ENCODE data around the gene ZNF219. TPM values are rescaled to one million over a fixed set of nuclear protein-coding genes. Genes with fewer than 3 reads are reported as not detected.

The ZNF219 gene
- total and polyA plus RNA-seq, 2 of the 13 experiments (the other 11 are each of a cell fraction or from before 2014, with no cell fraction given) = 34.5 to 36.6 TPM

DNA sequence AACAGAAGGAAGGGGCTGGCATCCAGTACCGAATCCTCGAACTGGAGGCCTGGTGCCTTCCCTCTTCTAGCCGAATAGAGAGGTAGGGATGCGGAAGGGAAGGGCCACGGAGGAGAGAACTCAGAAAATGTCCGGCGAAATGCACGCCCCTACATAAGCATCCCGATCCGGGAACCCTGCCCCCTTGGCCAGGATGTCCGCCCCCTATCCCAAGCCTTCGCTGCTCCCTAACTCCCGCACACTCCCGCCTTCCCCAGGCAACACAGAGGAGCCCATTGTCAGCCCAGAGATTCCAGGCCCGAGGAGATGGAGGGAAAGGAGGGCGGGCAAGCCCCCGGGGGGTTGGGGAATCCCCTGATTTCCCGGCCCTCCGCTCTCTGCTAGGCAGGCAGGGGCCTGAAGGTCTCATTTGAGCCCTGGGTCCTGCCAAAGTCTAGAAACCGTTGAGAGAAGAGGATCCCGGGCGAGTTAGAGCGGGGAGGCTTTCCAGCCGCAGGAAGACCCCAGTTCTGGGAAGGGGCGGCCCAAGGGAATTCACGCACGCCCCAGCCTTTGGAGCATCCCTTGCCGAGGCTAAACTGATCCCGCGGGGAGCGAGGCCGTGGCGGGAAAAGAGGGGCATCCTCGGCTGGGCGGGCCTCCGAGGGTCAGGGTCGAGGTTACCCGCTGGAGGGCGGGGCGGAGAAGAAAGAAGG lies 28.9 kb downstream of the ZNF219 start (continued):
- TF ChIP-seq KLF15 (CRISPR knock-in tag; IDR thresholded peaks at IDR 0.05; ENCODE audit: borderline replicate concordance) (no peak), ZNF724P (CRISPR knock-in tag; IDR thresholded peaks at IDR 0.05; ENCODE audit: borderline replicate concordance) (no peak), ZNF598 (CRISPR knock-in tag; IDR thresholded peaks at IDR 0.05; ENCODE audit: borderline replicate concordance) (peak; percentile 77; the same call in 1 of the 2 replicates), BCLAF1 (IDR thresholded peaks at IDR 0.05) (no peak), HNRNPLL (IDR thresholded peaks at IDR 0.05; ENCODE audit: low read depth, low read length, poor library complexity, severe bottlenecking) (peak; percentile 53), FOSL2 (CRISPR knock-in tag; IDR thresholded peaks at IDR 0.05) (no peak), ZNF549 (CRISPR knock-in tag; IDR thresholded peaks at IDR 0.05) (no peak), MNT (IDR thresholded peaks at IDR 0.05) (no peak), RCOR2 (CRISPR knock-in tag; IDR thresholded peaks at IDR 0.05) (no peak), ZKSCAN1 (IDR thresholded peaks at IDR 0.05; ENCODE audit: low read length) (no peak), SIN3B (IDR thresholded peaks at IDR 0.05; ENCODE audit: low read length) (no peak), ZNF335 (CRISPR knock-in tag; IDR thresholded peaks at IDR 0.05) (no peak), ZNF34 (CRISPR knock-in tag; IDR thresholded peaks at IDR 0.05; ENCODE audit: borderline replicate concordance) (no peak; the same call in 1 of the 2 replicates), TGIF2 (CRISPR knock-in tag; IDR thresholded peaks at IDR 0.05) (no peak), RBM39 (IDR thresholded peaks at IDR 0.05; ENCODE audit: low read depth, low read length, poor library complexity, severe bottlenecking) (peak; percentile 85), ZZZ3 (CRISPR knock-in tag; IDR thresholded peaks at IDR 0.05; ENCODE audit: borderline replicate concordance) (peak; percentile 75; the same call in 1 of the 2 replicates)
- TF ChIP-seq, protein P1, sequence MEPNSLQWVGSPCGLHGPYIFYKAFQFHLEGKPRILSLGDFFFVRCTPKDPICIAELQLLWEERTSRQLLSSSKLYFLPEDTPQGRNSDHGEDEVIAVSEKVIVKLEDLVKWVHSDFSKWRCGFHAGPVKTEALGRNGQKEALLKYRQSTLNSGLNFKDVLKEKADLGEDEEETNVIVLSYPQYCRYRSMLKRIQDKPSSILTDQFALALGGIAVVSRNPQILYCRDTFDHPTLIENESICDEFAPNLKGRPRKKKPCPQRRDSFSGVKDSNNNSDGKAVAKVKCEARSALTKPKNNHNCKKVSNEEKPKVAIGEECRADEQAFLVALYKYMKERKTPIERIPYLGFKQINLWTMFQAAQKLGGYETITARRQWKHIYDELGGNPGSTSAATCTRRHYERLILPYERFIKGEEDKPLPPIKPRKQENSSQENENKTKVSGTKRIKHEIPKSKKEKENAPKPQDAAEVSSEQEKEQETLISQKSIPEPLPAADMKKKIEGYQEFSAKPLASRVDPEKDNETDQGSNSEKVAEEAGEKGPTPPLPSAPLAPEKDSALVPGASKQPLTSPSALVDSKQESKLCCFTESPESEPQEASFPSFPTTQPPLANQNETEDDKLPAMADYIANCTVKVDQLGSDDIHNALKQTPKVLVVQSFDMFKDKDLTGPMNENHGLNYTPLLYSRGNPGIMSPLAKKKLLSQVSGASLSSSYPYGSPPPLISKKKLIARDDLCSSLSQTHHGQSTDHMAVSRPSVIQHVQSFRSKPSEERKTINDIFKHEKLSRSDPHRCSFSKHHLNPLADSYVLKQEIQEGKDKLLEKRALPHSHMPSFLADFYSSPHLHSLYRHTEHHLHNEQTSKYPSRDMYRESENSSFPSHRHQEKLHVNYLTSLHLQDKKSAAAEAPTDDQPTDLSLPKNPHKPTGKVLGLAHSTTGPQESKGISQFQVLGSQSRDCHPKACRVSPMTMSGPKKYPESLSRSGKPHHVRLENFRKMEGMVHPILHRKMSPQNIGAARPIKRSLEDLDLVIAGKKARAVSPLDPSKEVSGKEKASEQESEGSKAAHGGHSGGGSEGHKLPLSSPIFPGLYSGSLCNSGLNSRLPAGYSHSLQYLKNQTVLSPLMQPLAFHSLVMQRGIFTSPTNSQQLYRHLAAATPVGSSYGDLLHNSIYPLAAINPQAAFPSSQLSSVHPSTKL (CRISPR knock-in tag; IDR thresholded peaks at IDR 0.05) = peak; percentile 29; the same call in 1 of the 2 replicates
- TF ChIP-seq, protein P2, sequence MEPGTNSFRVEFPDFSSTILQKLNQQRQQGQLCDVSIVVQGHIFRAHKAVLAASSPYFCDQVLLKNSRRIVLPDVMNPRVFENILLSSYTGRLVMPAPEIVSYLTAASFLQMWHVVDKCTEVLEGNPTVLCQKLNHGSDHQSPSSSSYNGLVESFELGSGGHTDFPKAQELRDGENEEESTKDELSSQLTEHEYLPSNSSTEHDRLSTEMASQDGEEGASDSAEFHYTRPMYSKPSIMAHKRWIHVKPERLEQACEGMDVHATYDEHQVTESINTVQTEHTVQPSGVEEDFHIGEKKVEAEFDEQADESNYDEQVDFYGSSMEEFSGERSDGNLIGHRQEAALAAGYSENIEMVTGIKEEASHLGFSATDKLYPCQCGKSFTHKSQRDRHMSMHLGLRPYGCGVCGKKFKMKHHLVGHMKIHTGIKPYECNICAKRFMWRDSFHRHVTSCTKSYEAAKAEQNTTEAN (CRISPR knock-in tag; conservative IDR thresholded peaks at IDR 0.05) = peak; percentile 27; the same call in 1 of the 2 replicates

Measured in HepG2 (cell line).